Measurements from ENCODE around the gene GNAI2.

The GNAI2 gene

DNA sequence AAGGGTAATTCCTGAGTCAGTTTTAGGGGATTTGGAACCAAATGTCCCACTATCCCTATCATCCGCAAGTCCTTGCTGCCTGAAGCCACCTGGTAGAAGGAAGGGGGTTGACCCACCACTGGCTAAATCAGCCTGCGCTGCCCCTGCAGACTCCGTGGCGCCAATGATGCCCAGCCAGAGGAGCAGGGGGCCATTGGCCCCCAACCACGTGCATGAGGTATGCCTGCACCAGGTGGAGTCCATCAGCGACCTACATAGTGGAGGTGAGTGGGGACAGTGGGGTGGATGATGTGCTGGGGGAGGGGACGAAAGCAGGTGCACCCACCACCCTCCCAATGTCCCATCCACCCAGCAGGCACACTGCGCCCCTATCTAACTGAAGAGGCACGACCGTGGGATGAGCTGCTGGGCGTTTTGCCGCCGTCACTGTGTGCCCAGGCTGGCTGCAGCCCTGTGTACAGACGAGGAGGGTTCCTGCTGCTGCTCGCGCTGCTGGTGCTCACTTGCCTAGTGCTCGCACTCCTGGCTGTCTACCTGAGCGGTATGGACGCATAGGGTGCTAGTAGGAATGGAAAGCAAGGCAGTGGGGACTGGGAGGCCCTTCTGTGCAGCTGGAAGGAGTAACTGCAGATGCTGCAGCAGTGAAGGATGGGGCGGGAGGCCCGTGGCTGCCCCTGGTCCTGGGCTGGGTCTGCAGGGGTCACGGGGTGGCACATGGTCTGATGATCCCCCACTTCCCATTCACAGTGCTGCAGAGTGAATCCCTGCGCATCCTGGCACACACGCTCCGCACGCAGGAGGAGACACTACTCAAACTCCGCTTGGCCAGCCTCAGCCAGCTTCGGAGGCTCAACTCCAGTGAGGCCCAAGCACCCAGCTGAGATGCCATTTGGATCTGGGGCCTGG is 50.6 kb downstream of the GNAI2 start:
- no peak for DNase-seq

DNA sequence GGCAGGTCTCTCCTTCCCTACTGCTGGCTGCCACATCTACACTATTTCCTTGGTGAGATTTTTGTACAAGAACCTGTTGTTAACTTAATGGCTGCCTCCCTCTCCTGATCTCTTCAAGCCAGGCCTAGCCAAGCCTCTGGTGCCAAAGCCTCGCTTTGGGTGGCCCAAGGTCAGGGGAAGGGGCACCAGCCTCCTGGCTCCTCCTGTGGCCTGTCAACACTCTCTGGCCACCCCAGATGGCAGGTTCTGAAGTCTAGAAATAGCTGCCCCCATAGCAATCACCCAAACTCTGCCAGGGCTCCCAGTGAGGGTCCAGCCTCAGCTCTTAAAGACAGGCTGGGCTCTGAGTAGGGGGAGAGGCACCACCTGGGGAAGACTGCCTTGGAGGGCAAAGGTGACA is 51.3 kb downstream of the GNAI2 start:
- no peak for DNase-seq

DNA sequence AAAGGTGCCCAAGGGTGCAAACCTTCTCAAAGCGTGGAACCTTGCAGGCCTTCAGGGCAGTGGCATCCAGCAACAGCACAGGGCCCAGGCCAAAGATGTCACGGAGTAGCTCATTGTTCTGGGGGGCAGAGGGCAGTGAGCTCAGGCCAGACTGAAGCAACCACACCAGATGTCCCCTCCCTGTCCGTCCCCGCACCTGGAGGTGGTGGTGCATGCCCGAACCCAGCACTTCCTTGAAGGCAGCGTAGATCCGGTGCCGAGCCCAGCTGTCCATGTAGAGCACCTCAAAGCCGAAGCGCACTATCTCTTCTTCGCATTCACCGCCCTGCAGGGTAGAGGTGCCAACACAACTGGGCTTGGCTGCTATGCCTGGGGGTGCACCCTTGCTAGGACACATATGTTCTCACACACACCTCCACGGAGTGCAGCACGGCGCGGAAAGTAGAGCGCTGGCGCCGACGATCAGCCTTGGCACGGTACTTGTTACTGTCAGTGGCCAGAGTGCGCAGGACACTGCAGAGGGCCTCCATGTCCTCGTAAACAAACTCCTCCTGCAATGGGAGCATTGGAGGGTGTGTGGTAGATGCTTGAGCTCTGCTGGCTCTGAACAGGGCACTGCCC is 52.5 kb downstream of the GNAI2 start:
- DNase-seq = no peak

DNA sequence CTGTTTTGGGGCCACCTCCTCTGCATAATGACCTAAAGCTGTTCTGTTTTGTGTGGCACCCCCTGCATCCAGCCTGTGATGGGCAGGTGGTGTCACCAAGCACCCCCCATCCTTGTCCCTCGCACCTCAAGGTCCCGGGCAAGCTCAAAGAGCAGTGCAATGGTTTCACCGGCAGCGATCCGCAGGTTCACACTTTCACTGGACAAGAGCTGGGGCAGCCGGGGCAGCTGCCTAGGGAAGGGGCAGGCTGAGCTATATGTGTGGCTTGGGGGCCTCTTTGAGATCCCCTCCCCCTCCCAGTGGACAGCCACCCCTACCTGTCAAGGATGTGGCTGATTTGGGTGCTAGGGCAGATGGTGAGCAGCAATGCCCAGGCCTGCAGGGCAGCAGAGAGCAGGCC is 53.1 kb downstream of the GNAI2 start:
- DNase-seq = no peak

DNA sequence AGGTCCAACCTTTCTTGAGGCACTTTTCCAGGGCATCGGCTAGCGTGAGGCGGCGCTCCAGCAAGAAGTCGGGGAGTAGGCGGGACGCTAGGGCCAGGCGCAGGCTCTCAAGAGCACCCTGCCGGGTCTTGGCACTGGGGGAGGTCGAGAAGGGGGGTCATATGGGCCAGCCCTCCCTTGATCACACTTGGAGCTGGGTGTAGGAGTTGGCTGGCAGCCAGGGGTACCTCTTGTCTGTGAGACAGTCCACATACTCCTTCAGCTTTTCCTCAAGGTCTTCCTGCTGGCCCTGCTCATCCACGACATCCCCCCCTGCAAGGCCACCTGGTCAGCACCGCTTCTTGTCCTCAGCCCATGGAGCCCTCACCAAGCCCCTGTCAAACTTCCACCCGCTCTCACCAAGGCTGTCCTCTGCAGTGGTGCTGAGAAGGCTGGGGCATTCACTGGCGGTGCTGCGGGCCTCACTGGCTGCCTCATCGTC is 54.2 kb downstream of the GNAI2 start:
- no peak for DNase-seq

DNA sequence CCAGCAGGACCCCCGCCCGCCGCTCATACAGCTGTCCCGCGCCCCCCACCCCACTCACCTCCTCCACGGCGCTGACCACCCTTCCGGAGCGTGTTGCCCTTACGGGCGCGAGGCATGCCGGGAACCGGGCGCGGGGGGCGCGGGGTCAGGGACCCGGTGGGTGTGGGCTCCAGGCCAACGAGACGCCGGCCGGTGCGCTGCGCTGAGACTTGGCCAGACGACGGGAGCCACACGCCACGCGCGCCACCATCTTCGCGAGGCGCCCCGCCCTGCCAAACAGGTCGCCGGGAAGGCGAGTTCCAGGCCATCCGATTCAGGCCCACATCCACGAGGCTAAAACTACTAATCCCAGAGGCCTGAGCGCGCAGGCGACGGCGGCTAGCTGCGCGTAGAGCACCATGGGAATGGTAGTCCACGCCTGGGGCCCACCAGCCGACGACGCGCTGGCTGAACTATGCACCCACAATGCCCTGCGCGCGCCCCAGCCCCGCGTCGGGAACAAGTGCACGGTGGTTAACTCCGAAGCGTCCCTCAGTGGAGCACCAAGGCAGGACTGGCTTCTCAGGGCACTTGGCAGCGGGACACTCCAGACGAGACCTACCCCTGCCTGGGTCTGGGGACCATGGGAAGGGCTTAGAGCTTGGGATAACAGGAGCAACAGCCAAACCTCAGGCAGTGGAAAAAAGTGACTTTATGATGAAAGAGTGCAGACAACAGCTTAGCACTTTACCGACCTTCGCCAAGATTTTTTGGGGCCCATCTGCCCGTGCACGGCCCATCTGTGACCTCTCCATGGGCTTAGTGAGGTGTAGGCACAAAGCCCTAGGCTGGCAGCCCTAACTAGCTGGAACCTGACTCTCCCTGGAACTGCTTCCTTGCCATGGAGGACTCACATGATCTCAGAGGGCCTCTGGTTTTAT is 56.4 kb downstream of the GNAI2 start, which contains the start of gene IFRD2:
Gene IFRD2, minus strand, starts transcription at position 271 of the 920 bp plus-strand sequence. Its CDS starts 155 bp downstream, at position 116.
- DNase-seq = peak; percentile 91

DNA sequence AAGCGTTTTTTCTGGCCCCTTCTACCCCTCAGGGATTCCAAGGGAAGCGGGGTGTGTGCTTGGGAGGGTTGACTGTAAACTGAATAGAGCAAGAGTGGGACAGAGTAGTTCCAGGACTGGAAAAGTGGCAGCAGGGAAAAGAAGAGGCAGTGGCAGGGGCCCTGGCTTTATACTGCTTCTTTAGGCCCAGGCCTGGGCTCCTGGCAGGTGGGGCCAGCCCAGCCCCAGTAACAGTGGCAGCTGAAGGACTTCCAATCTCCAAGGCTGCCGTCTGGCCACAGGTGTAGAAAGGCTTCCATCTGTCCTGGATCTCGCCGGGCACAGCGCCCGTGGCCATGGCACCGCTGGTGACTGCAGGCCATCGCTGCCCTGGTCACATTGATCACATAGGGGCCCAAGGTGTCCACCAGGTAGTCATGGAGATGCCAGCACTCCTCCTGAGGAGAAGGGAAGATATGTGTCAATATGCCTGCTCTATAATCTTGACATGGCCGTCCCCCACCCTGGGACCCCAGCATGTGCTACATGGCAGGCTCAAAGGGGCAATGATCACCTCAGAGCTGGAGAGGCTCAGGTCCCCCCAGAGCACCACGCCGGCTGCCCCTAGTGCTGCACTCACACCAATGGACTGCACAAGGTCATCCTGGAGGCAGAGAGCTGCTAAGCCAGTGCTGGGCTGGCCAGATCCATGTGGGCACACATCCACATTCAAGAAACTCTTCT is 57.2 kb downstream of the GNAI2 start:
- no peak for DNase-seq

DNA sequence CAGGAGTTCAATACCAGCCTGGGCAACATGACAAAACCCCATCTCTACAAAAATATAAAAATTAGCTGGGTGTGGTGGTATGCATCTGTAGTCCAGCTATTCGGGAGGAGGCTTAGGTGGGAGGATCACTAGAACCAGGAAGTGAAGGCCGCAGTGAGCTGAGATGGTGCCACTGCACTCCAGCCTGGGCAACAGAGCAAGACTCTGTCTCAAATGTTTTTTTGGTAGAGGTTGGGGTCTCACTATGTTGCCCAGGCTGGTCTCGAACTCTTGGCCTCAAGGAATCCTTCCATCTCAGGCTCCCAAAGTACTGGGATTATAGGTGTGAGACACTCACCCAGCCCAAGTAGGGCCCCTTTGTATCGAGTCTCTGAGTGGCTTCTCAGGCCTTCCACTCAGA is 58.1 kb downstream of the GNAI2 start:
- DNase-seq = no peak

DNA sequence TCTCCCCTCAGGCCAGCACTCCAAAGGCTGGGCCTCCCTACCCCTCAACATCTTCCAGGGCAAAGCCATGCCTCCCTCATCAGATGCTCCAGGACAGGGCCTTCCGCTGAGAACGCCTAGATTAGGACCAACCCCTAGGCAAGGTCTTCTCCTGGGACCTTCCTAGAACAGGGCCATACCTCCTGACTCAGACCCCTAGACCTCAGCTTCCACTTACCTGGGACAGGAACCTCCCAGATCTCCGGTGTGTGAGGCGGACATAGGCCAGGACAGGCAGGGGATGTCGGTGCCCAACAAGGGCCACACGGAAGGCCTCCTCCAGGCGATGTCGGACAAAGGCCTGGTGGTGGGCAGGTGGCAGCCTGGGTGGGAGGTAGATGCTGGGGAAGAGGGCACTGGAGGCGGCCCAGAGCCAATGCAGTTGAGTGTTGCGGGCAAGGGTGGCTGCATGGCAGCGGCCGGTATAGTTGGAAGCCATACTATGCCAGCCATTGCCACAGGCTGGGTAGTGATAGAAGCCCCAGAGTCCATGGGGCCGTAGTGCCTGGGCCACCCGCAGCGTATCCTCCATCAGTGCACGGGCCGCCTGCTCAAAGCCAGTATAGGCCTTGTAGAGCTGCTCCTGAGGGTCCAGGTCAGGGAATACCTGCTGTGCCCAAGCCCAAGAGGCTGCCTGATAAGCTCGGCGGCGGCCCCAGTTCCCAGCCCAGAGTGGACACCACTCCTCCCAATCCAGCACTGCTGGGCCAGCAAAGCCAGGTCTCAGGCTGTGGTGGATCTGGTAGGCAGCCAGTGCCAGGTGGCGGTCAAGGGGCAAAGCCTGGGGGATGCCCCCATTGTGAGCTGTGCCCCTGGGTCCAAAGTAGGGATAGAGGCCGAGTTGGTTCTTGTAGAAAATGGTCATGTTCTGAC is 58.7 kb downstream of the GNAI2 start:
- no peak for DNase-seq

DNA sequence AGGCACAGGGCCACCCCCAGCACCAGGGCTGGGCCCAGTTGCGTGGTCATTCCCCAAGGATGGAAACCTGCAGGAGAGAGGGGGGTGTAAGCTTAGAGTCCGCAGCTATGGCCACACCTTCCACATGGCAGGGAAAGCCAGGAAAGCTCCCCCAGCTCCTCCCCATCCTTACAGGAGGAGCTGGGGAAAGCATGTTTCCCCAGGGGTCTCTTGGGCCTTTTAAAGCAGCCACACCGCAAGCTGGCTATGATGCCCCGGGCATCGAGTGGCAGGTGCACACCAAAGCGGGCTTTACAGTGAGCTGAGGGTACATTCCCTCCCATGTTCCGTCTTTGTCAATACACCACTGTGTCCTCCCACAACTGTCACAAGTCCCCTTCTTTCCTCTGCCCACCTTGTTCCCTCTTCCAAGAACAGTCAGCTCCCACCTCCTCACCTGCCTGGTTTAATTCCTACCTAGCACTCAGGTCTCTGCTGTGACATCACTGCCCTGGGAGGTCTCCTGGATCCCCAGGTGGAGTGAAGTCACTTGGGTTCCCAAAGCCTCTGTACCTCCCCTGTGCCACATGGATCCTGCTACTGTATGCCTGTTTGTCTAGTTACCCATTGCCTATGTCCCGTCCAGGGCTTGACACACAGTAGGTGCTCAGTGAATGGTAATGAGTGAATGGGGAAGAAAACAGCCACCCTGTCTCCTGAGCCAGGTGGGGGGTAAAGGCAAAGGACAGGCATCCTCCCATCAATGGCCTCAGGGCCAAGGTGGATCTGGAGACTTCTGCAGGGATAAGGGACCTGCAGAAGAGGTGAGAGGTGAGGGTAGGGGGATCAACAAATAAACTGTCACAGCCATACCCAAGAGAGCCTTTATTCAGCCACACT is 59.8 kb downstream of the GNAI2 start:
- DNase-seq = no peak

DNA sequence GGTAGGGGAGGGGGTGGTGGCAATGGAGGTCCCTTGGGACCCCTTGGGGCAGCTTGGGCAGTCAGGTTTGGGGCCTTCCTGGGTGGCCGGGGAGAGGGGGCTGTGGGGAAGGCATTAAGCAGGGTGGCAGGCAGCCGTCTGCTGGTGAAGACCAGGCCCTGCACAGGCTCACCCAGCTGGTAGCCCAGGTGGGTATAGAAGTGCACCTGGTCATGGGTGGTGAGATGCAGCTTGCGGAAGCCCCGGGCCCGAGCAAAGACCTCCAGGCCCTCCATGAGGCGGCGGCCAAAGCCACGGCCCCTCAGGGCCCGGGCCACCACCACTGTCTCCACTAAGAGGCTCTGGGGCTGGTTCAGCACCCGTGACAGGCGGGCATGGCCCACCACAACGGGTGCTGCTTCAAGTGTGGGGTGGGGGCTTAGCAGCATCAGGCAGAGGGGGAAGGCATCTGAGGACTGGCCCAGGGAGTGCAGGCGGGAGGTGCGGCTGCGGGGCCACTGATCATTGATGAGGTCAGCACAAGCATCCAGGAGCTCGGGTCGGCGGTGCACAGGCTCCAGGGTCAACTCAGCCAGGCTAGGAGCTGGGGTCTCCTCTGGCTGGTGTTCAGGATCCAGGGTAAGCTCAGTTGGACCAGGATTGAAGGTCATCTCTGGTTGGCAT is 60.8 kb downstream of the GNAI2 start:
- DNase-seq = no peak

DNA sequence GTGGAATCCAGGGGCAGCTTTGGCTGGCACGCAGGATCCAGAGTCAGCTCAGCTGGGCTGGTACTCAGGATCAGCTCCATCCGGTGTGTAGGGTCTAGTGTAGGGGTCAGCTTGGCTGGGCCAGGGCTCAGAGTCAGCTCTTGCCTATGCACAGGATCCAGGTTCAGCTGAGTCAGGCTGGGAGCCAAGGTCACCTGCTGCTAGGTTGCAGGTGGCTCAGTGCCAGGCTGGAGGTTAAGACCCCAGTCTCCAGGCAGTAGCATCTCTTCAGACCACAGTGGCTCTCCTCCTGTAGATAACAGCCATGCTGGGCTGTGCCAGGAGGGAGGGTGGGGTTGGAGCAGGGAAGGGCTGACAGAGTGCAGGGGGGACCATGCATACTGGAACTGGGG is 61.4 kb downstream of the GNAI2 start:
- no peak for DNase-seq

DNA sequence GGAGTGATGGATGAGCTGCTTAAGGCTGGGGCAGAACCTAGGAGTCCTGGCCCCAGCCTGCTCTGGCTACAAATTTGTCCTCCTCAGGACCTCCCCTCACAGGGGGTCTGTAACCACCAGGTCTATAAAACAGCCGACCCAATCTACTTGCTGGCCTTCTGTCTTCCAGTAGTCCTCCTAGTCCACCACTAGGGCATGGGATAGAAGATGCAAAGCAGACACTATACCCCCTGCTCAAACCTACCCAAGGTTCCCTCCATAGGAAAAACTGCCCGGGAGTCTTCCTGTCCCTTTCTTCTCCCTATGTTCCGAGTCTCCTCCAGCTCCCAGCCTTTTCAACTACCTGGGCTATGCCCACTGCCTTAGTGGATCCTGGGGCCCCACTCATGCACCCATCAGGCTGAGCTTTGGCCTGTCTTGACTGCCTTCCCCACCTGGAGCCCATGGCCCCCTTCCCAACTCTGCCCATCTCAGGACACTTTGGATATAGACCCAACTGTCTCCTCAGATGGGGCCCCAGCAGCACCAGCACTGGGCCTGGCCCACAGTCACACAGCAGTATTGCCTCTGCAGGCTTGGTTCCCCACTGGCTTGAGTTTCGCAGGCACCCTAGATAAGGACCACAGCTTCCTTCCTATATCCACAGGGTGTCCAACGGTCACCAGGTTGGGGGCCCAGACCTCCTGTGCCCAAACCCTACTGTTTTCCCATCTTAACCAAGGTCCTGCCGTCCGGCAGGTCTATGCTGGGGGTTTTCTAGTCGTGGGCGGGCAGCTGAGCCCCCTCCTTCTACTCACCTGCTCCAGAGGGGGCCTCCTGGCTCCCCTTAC is 62.1 kb downstream of the GNAI2 start:
- peak; percentile 55 for DNase-seq

DNA sequence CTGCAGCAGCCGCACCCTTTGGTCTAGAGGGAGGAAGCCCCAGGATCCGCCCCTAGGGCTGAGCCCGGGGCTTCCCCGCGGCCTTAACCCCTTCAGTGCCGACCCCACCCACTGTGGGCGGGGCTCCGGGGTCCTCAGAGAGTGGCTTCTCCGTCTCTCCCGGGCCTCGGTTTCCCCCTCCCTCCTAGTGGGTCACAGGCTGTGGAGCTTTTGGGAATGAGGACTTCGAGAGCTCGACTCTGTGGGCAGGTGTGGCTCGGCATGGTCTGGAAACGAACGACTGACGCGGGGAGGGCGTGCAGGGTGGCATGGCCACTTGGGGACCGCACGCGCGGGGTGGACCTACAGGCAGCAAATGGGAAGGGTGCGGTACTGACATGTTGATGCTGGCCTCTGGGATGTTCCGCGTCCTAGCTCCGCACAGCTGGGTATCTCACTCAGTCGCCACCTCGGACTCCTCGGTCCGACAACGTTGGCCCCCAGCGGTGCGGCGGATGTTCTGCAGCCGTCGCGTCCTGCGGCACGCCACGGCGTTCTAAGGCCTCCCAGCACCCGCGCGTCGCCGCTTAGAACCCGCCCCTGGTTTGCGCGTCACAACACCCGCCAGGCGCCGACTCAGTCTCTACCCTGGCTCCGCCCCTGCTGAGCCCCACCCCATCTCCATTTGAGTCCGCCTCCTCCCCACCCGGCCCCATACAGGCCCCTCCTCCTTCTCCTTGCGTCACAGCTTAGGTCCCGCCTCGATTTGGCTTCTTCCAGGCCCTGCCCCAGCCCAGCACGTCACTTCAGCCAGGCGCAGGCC is 63.0 kb downstream of the GNAI2 start, which contains the start of the genes HYAL3 and NAA80:
Gene HYAL3, minus strand, starts transcription at position 570 of the 802 bp plus-strand sequence. CDS start 3,803 bp downstream, outside the sequence.
Gene NAA80, minus strand, starts transcription at position 570 of the 802 bp plus-strand sequence. CDS start 1,942 bp downstream, outside the sequence.
- peak; percentile 97 for DNase-seq

DNA sequence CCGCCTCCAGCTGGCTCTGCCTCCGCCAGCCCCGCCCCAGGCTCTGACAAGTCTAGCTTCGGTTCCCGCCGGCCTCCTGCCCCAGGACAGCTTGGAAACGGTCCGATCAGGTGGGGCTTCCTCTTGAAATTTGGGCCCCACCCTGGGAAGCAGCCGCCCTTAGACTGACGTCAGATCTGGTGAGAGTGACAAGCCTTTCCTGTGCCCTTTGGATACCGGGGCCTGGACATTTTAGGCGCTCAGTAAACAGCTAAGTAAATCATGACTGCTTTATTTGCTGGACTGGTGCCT is 63.6 kb downstream of the GNAI2 start:
- no peak for DNase-seq

DNA sequence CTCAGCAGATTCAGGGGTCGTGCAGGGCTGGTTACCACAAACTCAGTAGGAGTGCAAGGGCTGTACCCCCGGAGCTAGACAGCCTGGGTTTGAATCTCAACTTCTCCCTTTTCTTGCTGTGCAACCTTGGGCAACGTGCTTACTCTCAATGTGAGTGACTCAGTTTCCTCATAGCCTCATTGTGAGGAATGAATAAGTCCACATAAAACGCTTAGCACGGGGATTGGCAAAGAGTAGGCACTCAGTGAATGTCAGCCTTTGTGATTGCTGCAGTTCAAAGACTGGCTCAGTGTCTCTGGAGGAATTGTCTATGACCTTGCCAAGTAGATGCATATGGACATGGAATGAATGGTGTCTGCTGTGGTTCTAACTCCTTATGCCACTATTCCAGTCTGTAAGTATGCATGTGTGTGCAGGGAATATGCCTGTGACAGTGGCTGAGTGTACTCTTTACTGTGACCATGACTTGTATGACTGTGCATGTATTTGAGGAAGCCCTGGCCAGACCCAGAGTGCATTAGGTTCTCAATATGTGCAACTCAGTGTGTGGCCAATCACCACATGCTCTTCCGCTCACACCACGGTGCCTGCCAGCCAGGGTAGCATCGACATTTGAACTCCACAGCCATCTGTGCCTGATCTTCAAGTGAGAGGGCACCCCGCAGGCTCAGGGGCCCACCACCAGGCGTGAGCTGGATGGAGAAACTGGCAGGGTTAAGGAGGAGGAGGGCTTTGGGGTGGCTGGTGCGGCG is 64.1 kb downstream of the GNAI2 start:
- peak; percentile 66 for DNase-seq

DNA sequence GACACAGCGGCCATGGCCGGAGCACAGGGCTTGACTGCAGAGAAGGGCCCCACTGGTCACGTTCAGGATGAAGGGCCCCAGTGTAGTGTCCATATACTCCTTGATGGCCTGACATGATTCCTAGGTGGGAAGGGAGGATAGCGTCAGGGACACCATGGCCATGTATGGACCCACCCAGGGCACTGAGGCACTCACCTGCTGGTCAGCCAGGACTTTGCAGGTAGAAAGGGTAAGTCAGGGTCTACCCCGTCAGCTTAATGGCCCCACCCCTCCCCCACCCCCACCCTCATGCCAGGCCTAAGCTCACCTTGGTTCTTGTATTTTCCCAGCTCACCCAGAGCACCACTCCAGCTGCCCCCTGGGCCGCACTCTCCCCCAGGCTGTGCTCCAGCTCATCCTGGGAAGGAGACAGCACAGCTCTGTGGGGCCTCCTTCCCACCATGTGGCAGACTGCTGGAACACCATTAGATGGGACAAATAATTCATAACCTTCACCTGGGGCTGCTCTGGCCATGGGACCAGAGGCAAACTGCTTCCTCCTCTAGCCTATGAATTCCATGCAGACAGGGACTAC is 64.8 kb downstream of the GNAI2 start:
- no peak for DNase-seq

Data from GF-D8 (cell line).